ENCODE results near the gene MAST3. TPM values are rescaled to one million over a fixed set of nuclear protein-coding genes. Genes with fewer than 3 reads are reported as not detected.

MAST3 gene
- total RNA-seq, 1 experiment from 2014 or later: 14.2 TPM

DNA sequence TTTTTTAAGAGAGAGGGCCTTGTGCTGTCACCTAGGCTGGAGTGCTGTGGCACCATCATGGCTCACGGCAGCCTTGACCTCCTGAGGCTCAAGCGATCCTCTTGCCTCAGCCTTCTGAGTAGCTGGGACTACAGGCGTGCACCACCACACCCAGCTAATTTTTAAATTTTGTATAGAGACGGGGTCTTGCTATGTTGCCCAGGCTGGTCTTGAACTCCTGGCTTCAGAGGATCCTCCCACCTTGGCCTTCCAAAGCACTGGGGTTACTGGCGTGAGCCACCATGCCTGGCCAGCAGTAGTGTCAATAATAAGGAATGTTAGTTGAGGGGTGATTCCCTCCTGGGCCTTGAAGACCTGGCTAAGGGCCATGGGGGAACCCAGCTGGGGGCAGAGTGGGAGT, 23.6 kb downstream of the MAST3 start:
- no TSS peak for BruUV-seq (replicated peaks)
- H4K20me1 ChIP-seq (ENCODE audit: insufficient read depth): no peaks in the 10 kb centered on the region
- no peaks in the 10 kb centered on the region for H3K27me3 ChIP-seq (ENCODE audit: insufficient read depth, low read length)
- no peak overlapping the region for H3K27ac ChIP-seq (ENCODE audit: low read depth, low read length)
- POLR2A ChIA-PET: no interaction called here
- no peak for ATAC-seq
- no peak overlapping the region for H3K4me3 ChIP-seq (replicated peaks in 1 of 2; ENCODE audit: low read depth in 1 of 2, low read length in 2 of 2)
- RAD21 ChIA-PET (ENCODE audit: low non-redundant PET in 1 of 2, low total read pairs in 2 of 2, uncharacterized antibody in 2 of 2, unreplicated experiment in 2 of 2): no interaction called here
- intact Hi-C loops (cut with micrococcal nuclease): no loop called here
- H3K9ac ChIP-seq (ENCODE audit: low read length): no peak overlapping the region
- no peak for TF ChIP-seq TCF7L2 (IDR thresholded peaks at IDR 0.05; ENCODE audit: borderline replicate concordance, extremely low read depth, insufficient read depth, insufficient read length)
- TF ChIP-seq, protein P1, sequence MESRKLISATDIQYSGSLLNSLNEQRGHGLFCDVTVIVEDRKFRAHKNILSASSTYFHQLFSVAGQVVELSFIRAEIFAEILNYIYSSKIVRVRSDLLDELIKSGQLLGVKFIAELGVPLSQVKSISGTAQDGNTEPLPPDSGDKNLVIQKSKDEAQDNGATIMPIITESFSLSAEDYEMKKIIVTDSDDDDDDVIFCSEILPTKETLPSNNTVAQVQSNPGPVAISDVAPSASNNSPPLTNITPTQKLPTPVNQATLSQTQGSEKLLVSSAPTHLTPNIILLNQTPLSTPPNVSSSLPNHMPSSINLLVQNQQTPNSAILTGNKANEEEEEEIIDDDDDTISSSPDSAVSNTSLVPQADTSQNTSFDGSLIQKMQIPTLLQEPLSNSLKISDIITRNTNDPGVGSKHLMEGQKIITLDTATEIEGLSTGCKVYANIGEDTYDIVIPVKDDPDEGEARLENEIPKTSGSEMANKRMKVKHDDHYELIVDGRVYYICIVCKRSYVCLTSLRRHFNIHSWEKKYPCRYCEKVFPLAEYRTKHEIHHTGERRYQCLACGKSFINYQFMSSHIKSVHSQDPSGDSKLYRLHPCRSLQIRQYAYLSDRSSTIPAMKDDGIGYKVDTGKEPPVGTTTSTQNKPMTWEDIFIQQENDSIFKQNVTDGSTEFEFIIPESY (IDR thresholded peaks at IDR 0.05; ENCODE audit: extremely low read depth, insufficient replicate concordance, low read length): no peak
- TF ChIP-seq, protein P2, sequence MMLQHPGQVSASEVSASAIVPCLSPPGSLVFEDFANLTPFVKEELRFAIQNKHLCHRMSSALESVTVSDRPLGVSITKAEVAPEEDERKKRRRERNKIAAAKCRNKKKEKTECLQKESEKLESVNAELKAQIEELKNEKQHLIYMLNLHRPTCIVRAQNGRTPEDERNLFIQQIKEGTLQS (IDR thresholded peaks at IDR 0.05): no peak
- no peak for TF ChIP-seq YY1 (IDR thresholded peaks at IDR 0.05; ENCODE audit: extremely low read depth, insufficient replicate concordance, low read depth, low read length)
- no peak for TF ChIP-seq POLR2A (IDR thresholded peaks at IDR 0.05; ENCODE audit: borderline replicate concordance, extremely low read depth, insufficient read depth, insufficient read length)
- CTCF ChIA-PET: no interaction called here
- peaks cover 11% of the 10 kb centered on the region; the same call in 1 of the 2 replicates for H3K79me2 ChIP-seq (ENCODE audit: insufficient read depth, low read length)
- H3K9me3 ChIP-seq (ENCODE audit: control insufficient read depth in 1 of 2, insufficient read depth in 1 of 2, low read depth in 1 of 2, low read length in 2 of 2): no peaks in the 10 kb centered on the region
- peaks cover 0 to 7% of the 10 kb centered on the region in 2 experiments; a peak in 2 of 4 replicates for H3K36me3 ChIP-seq (ENCODE audit: control insufficient read depth in 1 of 2, insufficient read depth in 2 of 2, low read length in 2 of 2)
- H2AFZ ChIP-seq (ENCODE audit: low read depth, low read length, poor library complexity, severe bottlenecking): no peak overlapping the region
- peaks cover 7 to 20% of the 10 kb centered on the region in 2 experiments for H3K4me1 ChIP-seq (ENCODE audit: control insufficient read depth in 1 of 2, insufficient read depth in 2 of 2, low read length in 2 of 2)
- no peak overlapping the region for H3K4me2 ChIP-seq (ENCODE audit: low read length)
- H3K9me2 ChIP-seq (ENCODE audit: insufficient read depth): no peaks in the 10 kb centered on the region
- DNase-seq (ENCODE audit: low read depth, low spot score): no peak

DNA sequence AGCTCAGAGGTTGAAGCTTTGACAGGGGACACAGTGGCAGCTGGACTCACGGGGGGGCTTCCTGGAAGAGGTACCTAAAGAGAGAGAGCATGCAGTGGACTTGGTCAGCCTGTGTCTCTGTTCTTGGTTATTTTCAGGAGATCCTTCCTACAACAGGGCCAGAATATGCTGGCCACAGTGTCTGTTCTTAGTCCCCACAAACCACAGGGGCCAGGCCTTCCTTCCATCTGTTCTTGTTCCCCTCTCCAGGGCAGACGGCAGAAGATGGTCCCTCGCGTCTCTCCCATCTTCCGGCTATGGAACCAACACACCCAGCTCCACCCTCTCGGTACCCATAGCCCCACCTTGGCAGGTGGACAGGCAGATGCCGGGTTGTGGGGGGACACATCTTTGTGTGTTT, 24.8 kb downstream of the MAST3 start:
- DNase-seq (ENCODE audit: low read depth, low spot score): no peak
- no TSS peak for BruUV-seq (replicated peaks)
- Histone ChIP-seq H3K9me2 (ENCODE audit: insufficient read depth) (no peaks in the 10 kb centered on the region), H3K36me3 (ENCODE audit: control insufficient read depth in 1 of 2, insufficient read depth in 2 of 2, low read length in 2 of 2) (peaks cover 0 to 7% of the 10 kb centered on the region in 2 experiments; a peak in 2 of 4 replicates), H3K4me2 (ENCODE audit: low read length) (no peak overlapping the region), H3K9ac (ENCODE audit: low read length) (no peak overlapping the region), H3K4me3 (replicated peaks in 1 of 2; ENCODE audit: low read depth in 1 of 2, low read length in 2 of 2) (no peak overlapping the region), H3K9me3 (ENCODE audit: control insufficient read depth in 1 of 2, insufficient read depth in 1 of 2, low read depth in 1 of 2, low read length in 2 of 2) (no peaks in the 10 kb centered on the region), H3K27ac (ENCODE audit: low read depth, low read length) (no peak overlapping the region), H3K4me1 (ENCODE audit: control insufficient read depth in 1 of 2, insufficient read depth in 2 of 2, low read length in 2 of 2) (peaks cover 1 to 13% of the 10 kb centered on the region in 2 experiments), H4K20me1 (ENCODE audit: insufficient read depth) (no peaks in the 10 kb centered on the region), H3K79me2 (ENCODE audit: insufficient read depth, low read length) (peaks cover 11% of the 10 kb centered on the region; the same call in 1 of the 2 replicates), H3K27me3 (ENCODE audit: insufficient read depth, low read length) (no peaks in the 10 kb centered on the region), H2AFZ (ENCODE audit: low read depth, low read length, poor library complexity, severe bottlenecking) (no peak overlapping the region)
- no peak for TF ChIP-seq SP1 (IDR thresholded peaks at IDR 0.05; ENCODE audit: low read depth)
- TF ChIP-seq CEBPB (IDR thresholded peaks at IDR 0.05; ENCODE audit: low read depth): no peak
- TF ChIP-seq, protein P3, sequence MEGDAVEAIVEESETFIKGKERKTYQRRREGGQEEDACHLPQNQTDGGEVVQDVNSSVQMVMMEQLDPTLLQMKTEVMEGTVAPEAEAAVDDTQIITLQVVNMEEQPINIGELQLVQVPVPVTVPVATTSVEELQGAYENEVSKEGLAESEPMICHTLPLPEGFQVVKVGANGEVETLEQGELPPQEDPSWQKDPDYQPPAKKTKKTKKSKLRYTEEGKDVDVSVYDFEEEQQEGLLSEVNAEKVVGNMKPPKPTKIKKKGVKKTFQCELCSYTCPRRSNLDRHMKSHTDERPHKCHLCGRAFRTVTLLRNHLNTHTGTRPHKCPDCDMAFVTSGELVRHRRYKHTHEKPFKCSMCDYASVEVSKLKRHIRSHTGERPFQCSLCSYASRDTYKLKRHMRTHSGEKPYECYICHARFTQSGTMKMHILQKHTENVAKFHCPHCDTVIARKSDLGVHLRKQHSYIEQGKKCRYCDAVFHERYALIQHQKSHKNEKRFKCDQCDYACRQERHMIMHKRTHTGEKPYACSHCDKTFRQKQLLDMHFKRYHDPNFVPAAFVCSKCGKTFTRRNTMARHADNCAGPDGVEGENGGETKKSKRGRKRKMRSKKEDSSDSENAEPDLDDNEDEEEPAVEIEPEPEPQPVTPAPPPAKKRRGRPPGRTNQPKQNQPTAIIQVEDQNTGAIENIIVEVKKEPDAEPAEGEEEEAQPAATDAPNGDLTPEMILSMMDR (IDR thresholded peaks at IDR 0.05 in 2 of 3, conservative IDR thresholded peaks at IDR 0.05 in 1 of 3; ENCODE audit: borderline replicate concordance in 1 of 3, insufficient read depth in 1 of 3, low read depth in 2 of 3, low read length in 2 of 3): no peak
- TF ChIP-seq POLR2AphosphoS5 (IDR thresholded peaks at IDR 0.05; ENCODE audit: low read depth, low read length): no peak
- no peak for TF ChIP-seq EGR1 (IDR thresholded peaks at IDR 0.05; ENCODE audit: low read depth)
- TF ChIP-seq SRF (IDR thresholded peaks at IDR 0.05; ENCODE audit: low read depth): no peak
- no peak for TF ChIP-seq RAD21 (IDR thresholded peaks at IDR 0.05; ENCODE audit: low read depth)
- no peak for ATAC-seq
- intact Hi-C loops (cut with micrococcal nuclease): no loop called here
- ChIA-PET RAD21 (ENCODE audit: low non-redundant PET in 1 of 2, low total read pairs in 2 of 2, uncharacterized antibody in 2 of 2, unreplicated experiment in 2 of 2) (no interaction called here), POLR2A (no interaction called here), CTCF (no interaction called here)

Measured in HCT116 (cell line).